Neural cell (in vitro differentiated cells): ENCODE measurements around the gene IPPK. TPM values are rescaled to one million over a fixed set of nuclear protein-coding genes. Genes with fewer than 3 reads are reported as not detected.

Experiments used
- H2AFZ ChIP-seq: fragments of 200-600, 300-800 bp; sonication (generic), shearing (Covaris generic); 2 replicates; pipeline ENCODE4 v1.6.0; 2014; ENCODE audit warnings: low read depth, mild to moderate bottlenecking, antibody characterized with exemption, low read length, moderate library complexity
- H3F3A ChIP-seq: fragments of 200-600 bp; shearing (Covaris generic); 2 replicates; pipeline ENCODE4 v1.6.1; 2016; ENCODE audit warnings: mild to moderate bottlenecking, moderate library complexity, mixed read lengths, antibody characterized with exemption, low read length; ENCODE audit not compliant: insufficient read depth, poor library complexity, severe bottlenecking
- H3K27ac ChIP-seq: fragments of 200-600, 300-800 bp; sonication (generic), shearing (Covaris generic); 2 replicates; pipeline ENCODE4 v1.5.1; 2014; ENCODE audit warnings: mild to moderate bottlenecking, low read length, moderate library complexity
- H3K27me3 ChIP-seq: fragments of 300-800, 200-600 bp; sonication (generic), shearing (Covaris generic); 2 replicates; pipeline ENCODE4 v1.6.0; 2014; ENCODE audit warnings: mild to moderate bottlenecking, low read depth, low read length, moderate library complexity; ENCODE audit not compliant: insufficient read depth
- H3K36me3 ChIP-seq: fragments of 300-800, 200-600 bp; sonication (generic), shearing (Covaris generic); 2 replicates; pipeline ENCODE4 v1.5.1; 2014; ENCODE audit warnings: mild to moderate bottlenecking, antibody characterized with exemption, low read length, moderate library complexity; ENCODE audit not compliant: insufficient read depth
- H3K4me2 ChIP-seq: fragments of 300-800, 200-600 bp; sonication (generic), shearing (Covaris generic); 2 replicates; pipeline ENCODE4 v1.6.0; 2014; ENCODE audit warnings: mild to moderate bottlenecking, low read length
- H3K4me3 ChIP-seq: fragments of 300-800, 200-600 bp; sonication (generic), shearing (Covaris generic); 2 replicates; pipeline ENCODE4 v1.5.1; 2014; ENCODE audit warnings: mild to moderate bottlenecking, low read length, moderate library complexity
- H3K79me2 ChIP-seq: fragments of 200-600 bp; shearing (Covaris generic); replicated peaks from 2 replicates; pipeline ENCODE4 v1.6.0; 2014; ENCODE audit warnings: mild to moderate bottlenecking, low read length, moderate library complexity; ENCODE audit not compliant: insufficient read depth
- H3K9ac ChIP-seq: fragments of 300-800, 200-600 bp; sonication (generic), shearing (Covaris generic); 2 replicates; pipeline ENCODE4 v1.6.1; 2016; ENCODE audit warnings: mild to moderate bottlenecking, low read length, mixed read lengths
- H3K9me2 ChIP-seq: fragments of 200-600 bp; shearing (Covaris generic); 2 replicates; pipeline ENCODE4 v1.6.1; 2016; ENCODE audit warnings: mild to moderate bottlenecking, low read length, mixed read lengths; ENCODE audit not compliant: insufficient read depth
- H3K9me3 ChIP-seq: fragments of 200-600, 300-800 bp; sonication (generic), shearing (Covaris generic); 2 replicates; pipeline ENCODE4 v1.6.1; 2016; ENCODE audit warnings: mild to moderate bottlenecking, mixed run types, low read length, moderate library complexity, mixed read lengths
- H4K20me1 ChIP-seq: fragments of 200-600 bp; shearing (Covaris generic); 2 replicates; pipeline ENCODE4 v1.6.1; 2016; ENCODE audit warnings: mild to moderate bottlenecking, mixed run types; ENCODE audit not compliant: insufficient read depth
- CTCF ChIP-seq: fragments of 450-650 bp; IDR thresholded peaks from 2 replicates; pipeline ENCODE4 v1.5.1; 2014; ENCODE audit warnings: antibody characterized with exemption, mild to moderate bottlenecking, moderate library complexity; ENCODE audit not compliant: poor library complexity, severe bottlenecking
- EP300 ChIP-seq: fragments of 450-650 bp; conservative IDR thresholded peaks from 2 replicates; pipeline ENCODE4 v1.6.1; 2014; ENCODE audit warnings: antibody characterized with exemption, mild to moderate bottlenecking, moderate library complexity; ENCODE audit not compliant: poor library complexity, severe bottlenecking
- EZH2 ChIP-seq: fragments of 200-600, 300-800 bp; shearing (Covaris generic), sonication (generic); IDR thresholded peaks from 2 replicates; pipeline ENCODE4 v1.6.1; 2014; ENCODE audit warnings: antibody characterized with exemption, low read length, borderline replicate concordance, mild to moderate bottlenecking; ENCODE audit not compliant: insufficient read depth, poor library complexity, severe bottlenecking
- MXI1 ChIP-seq: fragments of 450-650 bp; conservative IDR thresholded peaks from 2 replicates; pipeline ENCODE4 v1.6.1; 2014; ENCODE audit warnings: antibody characterized with exemption, mild to moderate bottlenecking; ENCODE audit not compliant: poor library complexity, severe bottlenecking
- POLR2AphosphoS5 ChIP-seq: IDR thresholded peaks from 2 replicates; pipeline ENCODE4 v1.6.1; 2012
- RAD21 ChIP-seq: fragments of 450-650 bp; conservative IDR thresholded peaks from 2 replicates; pipeline ENCODE4 v1.6.1; 2014; ENCODE audit warnings: antibody characterized with exemption, mild to moderate bottlenecking, moderate library complexity
- REST ChIP-seq: IDR thresholded peaks from 2 replicates; pipeline ENCODE4 v1.6.1; 2012; ENCODE audit warnings: borderline replicate concordance
- SMC3 ChIP-seq: fragments of 450-650 bp; conservative IDR thresholded peaks from 2 replicates; pipeline ENCODE4 v1.6.1; 2014; ENCODE audit warnings: antibody characterized with exemption, mild to moderate bottlenecking, moderate library complexity; ENCODE audit not compliant: poor library complexity
- TAF1 ChIP-seq: IDR thresholded peaks from 2 replicates; pipeline ENCODE4 v1.6.1; 2012; ENCODE audit warnings: low read depth
- polyA plus RNA-seq: library from polyadenylated mRNA; depleted of rRNA; stranded (reverse); fragments of >200 nt; gene quantifications from 2 replicates; pipeline ENCODE4 v1.2.3, GENCODE V29; 2014

The IPPK gene
- polyA plus RNA-seq, 1 donor from 2014 or later = 34.3 TPM

- Histone ChIP-seq H3K9ac (no peak overlapping the region), H4K20me1 (no peaks in the 10 kb centered on the region), H3F3A (no peaks in the 10 kb centered on the region), H3K4me3 (no peak overlapping the region), H3K9me3 (no peaks in the 10 kb centered on the region), H3K36me3 (no peaks in the 10 kb centered on the region), H2AFZ (no peak overlapping the region), H3K27ac (no peak overlapping the region), H3K27me3 (no peaks in the 10 kb centered on the region), H3K4me2 (no peak overlapping the region), H3K9me2 (no peaks in the 10 kb centered on the region), H3K79me2 (no peaks in the 10 kb centered on the region)
- TF ChIP-seq EZH2 (no peak), MXI1 (no peak), RAD21 (no peak), EP300 (no peak), TAF1 (no peak), REST (no peak), POLR2AphosphoS5 (no peak), SMC3 (no peak), CTCF (no peak)
These were observed 13.9 kb downstream of the IPPK start for GRCh38 chr9:92655896-92656536.

GRCh38 chr9:92655366-92655765 is 14.6 kb downstream of the IPPK start:
- Histone ChIP-seq H3K4me2 (no peak overlapping the region), H3K9me2 (no peaks in the 10 kb centered on the region), H3K27ac (no peak overlapping the region), H3K4me3 (no peak overlapping the region), H3K9ac (no peak overlapping the region), H4K20me1 (no peaks in the 10 kb centered on the region), H3K27me3 (no peaks in the 10 kb centered on the region), H2AFZ (no peak overlapping the region), H3K79me2 (no peaks in the 10 kb centered on the region), H3K36me3 (no peaks in the 10 kb centered on the region), H3F3A (no peaks in the 10 kb centered on the region), H3K9me3 (no peaks in the 10 kb centered on the region)
- TF ChIP-seq CTCF (no peak), TAF1 (no peak)
